Lower leg skin (tissue), 4 donors: ENCODE measurements around the gene IKBKE. TPM values are rescaled to one million over a fixed set of nuclear protein-coding genes. Genes with fewer than 3 reads are reported as not detected.

Experiments
- DNase-seq, 2 donors: peaks; one replicate each; pipeline ENCODE4 v3.0.0-alpha.2; 2019; ENCODE audit warnings: low spot score in 2 of 2
- H3K4me3 ChIP-seq: fragments of 200-600 bp; sonication (generic); 2 replicates; pipeline ENCODE4 v1.5.1; 2017; ENCODE audit warnings: mild to moderate bottlenecking, low read depth; ENCODE audit not compliant: poor library complexity, severe bottlenecking
- CTCF ChIP-seq, 3 donors: fragments of 450-650 bp; IDR thresholded peaks; one replicate each; pipeline ENCODE4 v1.5.1; 2016; ENCODE audit warnings: antibody characterized with exemption in 3 of 3, mild to moderate bottlenecking in 3 of 3, moderate library complexity in 2 of 3
- POLR2A ChIP-seq, 2 donors: fragments of 450-650 bp; IDR thresholded peaks; one replicate each; pipeline ENCODE4 v1.6.1; 2016 to 2017; ENCODE audit warnings: antibody characterized with exemption in 2 of 2, mild to moderate bottlenecking in 1 of 2, moderate library complexity in 1 of 2
- WGBS, 2 donors: methylation state at CpG; one replicate each; pipeline ENCODE4 v1.1.5; 2018; 5-methylcytosine and 5-hydroxymethylcytosine counted together
- intact Hi-C: fragments of 100-400 bp; cut with DNase I; formaldehyde crosslinking; loops from one replicate; pipeline ENCODE4 v1.15.0; 2023; ENCODE audit warnings: low total_unique reads
- total RNA-seq, 4 donors: library from RNA; depleted of rRNA; stranded (reverse); fragments of >200 nt; gene quantifications; one replicate each; pipeline ENCODE4 v1.1.0, GENCODE V29; 2016

IKBKE gene
- total RNA-seq, 4 donors from 2014 or later = 6.1 to 21.4 (median 12.2) TPM

- DNase-seq = no peak
- 93 to 98% methylated on average over 7 of the region's 7 CpGs for WGBS, 2 donors
- intact Hi-C loops = no loop called here
- H3K4me3 ChIP-seq = no peak overlapping the region
- TF ChIP-seq POLR2A (IDR thresholded peaks at IDR 0.05) = no peak
- TF ChIP-seq CTCF (IDR thresholded peaks at IDR 0.05) = no peak
Observed at GRCh38 chr1:206529425-206529824, 59.1 kb downstream of the IKBKE start.

GRCh38 chr1:206532368-206532767 is 62.1 kb downstream of the IKBKE start:
- WGBS, 2 donors = 93 to 96% methylated on average over 7 of the region's 7 CpGs
- no peak overlapping the region for H3K4me3 ChIP-seq
- intact Hi-C loops = no loop called here
- DNase-seq = no peak
- TF ChIP-seq POLR2A (IDR thresholded peaks at IDR 0.05) (no peak), CTCF (IDR thresholded peaks at IDR 0.05) (no peak)

GRCh38 chr1:206534552-206534951 is 64.3 kb downstream of the IKBKE start:
- WGBS, 2 donors = 67 to 70% methylated on average over 3 of the region's 3 CpGs
- TF ChIP-seq POLR2A (IDR thresholded peaks at IDR 0.05) = no peak
- no peak for TF ChIP-seq CTCF (IDR thresholded peaks at IDR 0.05)
- no peak overlapping the region for H3K4me3 ChIP-seq
- intact Hi-C loops = no loop called here
- no peak for DNase-seq

GRCh38 chr1:206535853-206536188 is 65.5 kb downstream of the IKBKE start:
- H3K4me3 ChIP-seq = no peak overlapping the region
- WGBS, 2 donors = 54 to 60% methylated on average over 6 of the region's 6 CpGs
- intact Hi-C loops = no loop called here
- no peak for TF ChIP-seq CTCF (IDR thresholded peaks at IDR 0.05)
- no peak for TF ChIP-seq POLR2A (IDR thresholded peaks at IDR 0.05)
- DNase-seq = no peak

- TF ChIP-seq CTCF (IDR thresholded peaks at IDR 0.05) = no peak
- TF ChIP-seq POLR2A (IDR thresholded peaks at IDR 0.05) = no peak
- intact Hi-C loops = no loop called here
- DNase-seq = no peak
Observed at GRCh38 chr1:206537141-206537540, 66.9 kb downstream of the IKBKE start.

GRCh38 chr1:206538086-206538770 is 68.0 kb downstream of the IKBKE start:
- no peak for DNase-seq
- H3K4me3 ChIP-seq = no peak overlapping the region
- TF ChIP-seq CTCF (IDR thresholded peaks at IDR 0.05) (no peak), POLR2A (IDR thresholded peaks at IDR 0.05) (no peak)
- intact Hi-C loops = no loop called here
- WGBS, 2 donors = 73 to 81% methylated on average over 6 of the region's 6 CpGs

More at GRCh38 chr1:206537141-206537540, 66.9 kb downstream of the IKBKE start:
- H3K4me3 ChIP-seq = no peak overlapping the region
- 80 to 89% methylated on average over 4 of the region's 4 CpGs for WGBS, 2 donors
